Mesendoderm (in vitro differentiated cells): ENCODE measurements around the gene PRIMA1.

ENCODE experiments used
- DNase-seq: peaks from one replicate; pipeline ENCODE4 v3.0.0; 2013
- H2AK5ac ChIP-seq: 2 replicates; pipeline ENCODE4 v1.6.1; 2013; ENCODE audit warnings: low read length, inconsistent platforms
- H2BK120ac ChIP-seq: 2 replicates; pipeline ENCODE4 v1.6.1; 2013; ENCODE audit warnings: low read depth, mild to moderate bottlenecking, low read length, moderate library complexity, mixed read lengths
- H2BK15ac ChIP-seq: replicated peaks from 2 replicates; pipeline ENCODE4 v1.6.1; 2013; ENCODE audit warnings: low read depth, mild to moderate bottlenecking, moderate library complexity
- H2BK5ac ChIP-seq: 2 replicates; pipeline ENCODE4 v1.6.1; 2013; ENCODE audit warnings: low read length, inconsistent platforms
- H3K18ac ChIP-seq: 2 replicates; pipeline ENCODE4 v1.6.1; 2013; ENCODE audit warnings: mild to moderate bottlenecking, low read length, mixed read lengths
- H3K23ac ChIP-seq: one replicate; pipeline ENCODE4 v1.6.1; 2013; ENCODE audit warnings: low read length
- H3K27ac ChIP-seq: 2 replicates; pipeline ENCODE4 v1.5.1; 2013; ENCODE audit warnings: low read depth, mild to moderate bottlenecking, inconsistent platforms, low read length, moderate library complexity
- H3K27me3 ChIP-seq: 2 replicates; pipeline ENCODE4 v1.6.1; 2013; ENCODE audit warnings: low read length, control low read depth, mild to moderate bottlenecking, inconsistent platforms; ENCODE audit not compliant: insufficient read depth, poor library complexity
- H3K36me3 ChIP-seq: 2 replicates; pipeline ENCODE4 v1.6.1; 2013; ENCODE audit warnings: low read length, inconsistent platforms; ENCODE audit not compliant: control insufficient read depth, insufficient read depth
- H3K4ac ChIP-seq: one replicate; pipeline ENCODE4 v1.6.1; 2013; ENCODE audit warnings: low read depth, mild to moderate bottlenecking, low read length, moderate library complexity
- H3K4me1 ChIP-seq: 2 replicates; pipeline ENCODE4 v1.6.1; 2013; ENCODE audit warnings: low read depth, low read length, inconsistent platforms; ENCODE audit not compliant: control insufficient read depth
- H3K4me2 ChIP-seq: 2 replicates; pipeline ENCODE4 v1.6.1; 2013; ENCODE audit warnings: low read length
- H3K4me3 ChIP-seq: 2 replicates; pipeline ENCODE4 v1.5.1; 2013; ENCODE audit warnings: mild to moderate bottlenecking, low read length
- H3K56ac ChIP-seq: one replicate; pipeline ENCODE4 v1.6.1; 2013; ENCODE audit warnings: low read length
- H3K79me1 ChIP-seq: 2 replicates; pipeline ENCODE4 v1.6.1; 2013; ENCODE audit warnings: low read length, inconsistent platforms
- H3K79me2 ChIP-seq: 2 replicates; pipeline ENCODE4 v1.6.1; 2013; ENCODE audit warnings: mild to moderate bottlenecking, low read length; ENCODE audit not compliant: control insufficient read depth, insufficient read depth
- H3K9ac ChIP-seq: 2 replicates; pipeline ENCODE4 v1.6.1; 2013; ENCODE audit warnings: low read length, inconsistent platforms
- H4K5ac ChIP-seq: one replicate; pipeline ENCODE4 v1.6.1; 2013; ENCODE audit warnings: low read length
- H4K8ac ChIP-seq: one replicate; pipeline ENCODE4 v1.6.1; 2013; ENCODE audit warnings: low read depth, mild to moderate bottlenecking, control low read depth, low read length, moderate library complexity
- WGBS: extraction: QIAGEN DNeasy Blood & Tissue Kit; methylation state at CpG from one replicate; pipeline ENCODE4 v1.1.7; 2013; ENCODE audit warnings: low lambda C conversion rate, missing lambda C conversion rate; ENCODE audit not compliant: insufficient coverage; ENCODE audit errors: extremely low coverage; 5-methylcytosine and 5-hydroxymethylcytosine counted together

Gene PRIMA1

DNA sequence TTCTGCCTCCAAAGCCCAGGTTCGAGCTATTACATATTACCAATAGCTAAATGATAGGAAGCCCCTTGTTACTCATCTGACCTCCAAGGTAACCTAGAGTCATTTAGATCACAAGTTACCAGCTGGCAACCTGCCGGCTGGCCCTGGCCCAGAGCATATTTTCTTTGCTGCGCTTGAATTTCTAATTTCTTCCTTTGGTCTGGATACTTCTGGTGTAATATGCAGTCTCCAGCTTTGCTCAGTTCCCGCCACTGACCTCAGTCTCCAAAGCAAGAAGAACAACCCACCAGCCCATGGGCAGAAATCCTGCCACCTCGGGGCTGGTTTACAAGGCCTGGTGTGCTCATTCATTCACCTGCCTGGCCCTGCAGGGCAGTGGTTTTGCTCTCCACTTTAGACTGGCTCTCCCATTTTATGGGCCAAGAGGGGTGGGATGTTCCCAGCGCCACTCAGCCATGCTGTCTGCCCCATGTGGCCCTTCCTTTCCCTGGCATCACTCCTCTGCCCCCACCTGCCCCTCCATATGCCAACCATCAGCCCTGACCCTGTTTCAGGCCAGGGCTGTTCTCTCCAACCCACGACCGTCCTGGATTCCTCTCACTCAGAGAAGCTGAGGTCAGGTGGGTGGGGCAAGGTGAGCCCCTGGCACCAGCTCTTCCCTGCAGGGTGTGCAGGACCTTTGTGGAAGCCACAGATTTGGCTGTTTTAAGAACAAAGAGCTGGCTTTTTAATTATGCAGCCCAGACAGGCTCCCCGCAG, 76.0 kb downstream of the PRIMA1 start:
- no peak overlapping the region for H2BK15ac ChIP-seq
- no peak overlapping the region for H4K5ac ChIP-seq
- no peak overlapping the region for H3K4ac ChIP-seq
- H3K23ac ChIP-seq: no peak overlapping the region
- H3K79me1 ChIP-seq: no peaks in the 10 kb centered on the region
- no peak overlapping the region for H3K18ac ChIP-seq
- no peaks in the 10 kb centered on the region for H3K4me1 ChIP-seq
- no peak overlapping the region for H2BK5ac ChIP-seq
- no peaks in the 10 kb centered on the region for H3K27me3 ChIP-seq
- no peaks in the 10 kb centered on the region for H3K79me2 ChIP-seq
- DNase-seq: no peak
- H4K8ac ChIP-seq: no peak overlapping the region
- no peak overlapping the region for H3K9ac ChIP-seq
- H3K4me3 ChIP-seq: no peak overlapping the region
- H3K4me2 ChIP-seq: no peak overlapping the region
- H3K27ac ChIP-seq: no peak overlapping the region
- H3K56ac ChIP-seq: peak overlapping the region; percentile 39
- WGBS: no CpG with 5 or more reads among the region's 9 CpGs
- no peaks in the 10 kb centered on the region for H3K36me3 ChIP-seq
- no peak overlapping the region for H2AK5ac ChIP-seq
- no peak overlapping the region for H2BK120ac ChIP-seq

DNA sequence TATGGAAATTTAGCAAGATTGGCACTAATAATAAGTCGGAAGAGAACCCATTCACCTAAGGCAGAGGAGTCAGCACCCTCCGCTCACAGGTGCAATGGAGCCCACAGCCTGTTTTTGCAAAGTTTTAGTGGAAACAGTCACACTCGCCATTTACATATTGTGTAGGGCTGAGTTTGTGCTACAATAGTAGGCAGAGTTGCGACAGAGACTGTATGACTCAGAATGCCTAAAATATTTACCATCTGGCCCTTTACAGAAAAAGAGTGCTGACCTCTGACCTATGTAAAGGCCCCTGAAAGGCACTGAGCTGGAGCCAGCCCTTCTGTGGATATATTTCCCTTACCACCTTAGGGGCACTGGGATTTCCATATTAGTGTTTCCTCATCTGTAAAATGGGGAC, 79.0 kb downstream of the PRIMA1 start:
- no peaks in the 10 kb centered on the region for H3K27me3 ChIP-seq
- no peaks in the 10 kb centered on the region for H3K79me1 ChIP-seq
- H2BK120ac ChIP-seq: no peak overlapping the region
- H3K79me2 ChIP-seq: no peaks in the 10 kb centered on the region
- H2AK5ac ChIP-seq: no peak overlapping the region
- no peak overlapping the region for H4K5ac ChIP-seq
- no peak overlapping the region for H4K8ac ChIP-seq
- H3K18ac ChIP-seq: no peak overlapping the region
- no peak overlapping the region for H2BK15ac ChIP-seq
- H3K4ac ChIP-seq: no peak overlapping the region
- H3K36me3 ChIP-seq: no peaks in the 10 kb centered on the region
- H3K4me2 ChIP-seq: no peak overlapping the region
- H3K4me1 ChIP-seq: no peaks in the 10 kb centered on the region
- no peak overlapping the region for H3K23ac ChIP-seq
- H3K9ac ChIP-seq: no peak overlapping the region
- DNase-seq: no peak
- no peak overlapping the region for H3K4me3 ChIP-seq
- H3K27ac ChIP-seq: no peak overlapping the region
- no peak overlapping the region for H2BK5ac ChIP-seq
- H3K56ac ChIP-seq: no peak overlapping the region
- no CpG with 5 or more reads among the region's 4 CpGs for WGBS

DNA sequence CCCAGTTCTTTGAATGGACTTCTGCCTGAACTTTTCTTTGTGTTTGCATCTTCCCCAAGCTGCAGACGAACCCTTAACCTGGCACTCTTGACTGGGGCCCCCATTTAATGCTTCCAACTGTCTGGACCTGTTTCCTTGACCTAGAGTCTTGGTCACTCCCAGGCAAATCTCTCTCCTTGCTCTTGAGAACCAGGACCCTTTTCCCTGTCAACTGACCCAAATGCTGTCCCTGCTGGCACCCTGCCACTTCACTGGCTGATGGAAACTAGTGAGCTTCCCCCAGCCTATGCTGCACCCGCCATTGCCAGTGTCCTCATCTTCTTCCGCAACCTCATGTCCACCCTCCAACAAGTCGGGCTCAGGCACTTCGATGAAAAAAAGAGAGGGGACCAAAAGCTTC, 79.5 kb downstream of the PRIMA1 start:
- Histone ChIP-seq H3K36me3 (no peaks in the 10 kb centered on the region), H3K18ac (no peak overlapping the region), H4K8ac (no peak overlapping the region), H2BK120ac (no peak overlapping the region), H3K4me1 (no peaks in the 10 kb centered on the region), H3K79me1 (no peaks in the 10 kb centered on the region), H3K23ac (no peak overlapping the region), H2BK15ac (no peak overlapping the region), H4K5ac (no peak overlapping the region), H3K56ac (no peak overlapping the region), H3K79me2 (no peaks in the 10 kb centered on the region), H3K9ac (no peak overlapping the region), H3K4ac (no peak overlapping the region), H2AK5ac (no peak overlapping the region), H2BK5ac (no peak overlapping the region), H3K27ac (no peak overlapping the region), H3K27me3 (no peaks in the 10 kb centered on the region), H3K4me3 (no peak overlapping the region), H3K4me2 (no peak overlapping the region)
- no peak for DNase-seq
- no CpG with 5 or more reads among the region's 5 CpGs for WGBS

DNA sequence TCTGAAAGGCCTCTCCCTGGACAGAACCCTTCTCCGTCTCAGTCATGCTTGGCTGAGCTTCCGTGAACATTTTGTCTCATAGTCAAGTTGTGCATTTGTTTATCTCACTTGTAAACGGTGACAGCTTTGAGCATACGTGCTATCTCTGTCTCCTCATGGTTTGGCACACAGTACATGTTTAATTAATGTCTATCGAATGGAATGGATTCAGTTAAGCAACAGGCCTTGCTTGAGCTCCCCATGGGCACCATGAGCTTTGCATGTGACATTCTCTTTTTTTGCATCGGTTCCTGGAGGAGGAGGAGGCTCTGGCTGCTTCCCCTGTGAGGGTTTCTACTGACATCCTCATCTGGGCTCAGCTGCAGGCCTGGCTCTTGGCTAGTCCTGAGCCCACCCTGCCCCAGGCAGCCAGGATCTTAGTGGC, 80.0 kb downstream of the PRIMA1 start:
- Histone ChIP-seq H2BK15ac (no peak overlapping the region), H2BK120ac (no peak overlapping the region), H3K27ac (no peak overlapping the region), H3K79me2 (no peaks in the 10 kb centered on the region), H3K27me3 (no peaks in the 10 kb centered on the region), H2AK5ac (no peak overlapping the region), H4K8ac (no peak overlapping the region), H3K4ac (no peak overlapping the region), H3K4me1 (no peaks in the 10 kb centered on the region), H2BK5ac (no peak overlapping the region), H4K5ac (no peak overlapping the region), H3K4me2 (no peak overlapping the region), H3K4me3 (no peak overlapping the region), H3K36me3 (no peaks in the 10 kb centered on the region), H3K9ac (no peak overlapping the region), H3K23ac (no peak overlapping the region), H3K79me1 (no peaks in the 10 kb centered on the region), H3K56ac (no peak overlapping the region), H3K18ac (no peak overlapping the region)
- DNase-seq: no peak
- WGBS: no CpG with 5 or more reads among the region's 6 CpGs

DNA sequence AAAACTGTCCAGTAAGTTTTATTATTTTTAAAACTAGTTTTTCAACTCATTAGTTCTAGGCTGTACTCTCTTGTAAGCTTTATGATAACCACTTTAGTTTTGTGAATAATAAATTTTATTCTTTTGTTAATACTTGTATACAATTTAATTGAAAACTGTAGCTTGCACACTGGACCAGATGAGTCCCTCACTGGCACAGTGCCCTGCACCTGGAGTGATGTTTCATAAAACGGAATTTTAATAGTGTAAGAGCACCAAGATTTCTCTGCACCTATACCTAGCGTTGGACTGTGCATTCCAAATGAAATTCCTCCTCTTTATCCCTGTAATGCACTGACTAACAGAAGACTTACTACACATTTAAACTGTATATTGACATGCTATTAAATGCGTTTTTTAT, 80.8 kb downstream of the PRIMA1 start:
- Histone ChIP-seq H2AK5ac (no peak overlapping the region), H3K9ac (no peak overlapping the region), H3K27ac (no peak overlapping the region), H3K56ac (no peak overlapping the region), H3K4me3 (no peak overlapping the region), H4K8ac (no peak overlapping the region), H3K27me3 (no peaks in the 10 kb centered on the region), H3K36me3 (no peaks in the 10 kb centered on the region), H3K4me2 (no peak overlapping the region), H3K4me1 (no peaks in the 10 kb centered on the region), H3K79me1 (no peaks in the 10 kb centered on the region), H2BK5ac (no peak overlapping the region), H3K4ac (no peak overlapping the region), H3K79me2 (no peaks in the 10 kb centered on the region), H3K18ac (no peak overlapping the region), H2BK15ac (no peak overlapping the region), H3K23ac (no peak overlapping the region), H2BK120ac (no peak overlapping the region), H4K5ac (no peak overlapping the region)
- no peak for DNase-seq
- no CpG with 5 or more reads among the region's 3 CpGs for WGBS
